ENCODE results near the gene PTPN12.

PTPN12 gene

GRCh38 chr7:77664715-77665114 is 127.6 kb downstream of the PTPN12 start:
- DNase-seq (ENCODE audit: low spot score): no peak

DNA sequence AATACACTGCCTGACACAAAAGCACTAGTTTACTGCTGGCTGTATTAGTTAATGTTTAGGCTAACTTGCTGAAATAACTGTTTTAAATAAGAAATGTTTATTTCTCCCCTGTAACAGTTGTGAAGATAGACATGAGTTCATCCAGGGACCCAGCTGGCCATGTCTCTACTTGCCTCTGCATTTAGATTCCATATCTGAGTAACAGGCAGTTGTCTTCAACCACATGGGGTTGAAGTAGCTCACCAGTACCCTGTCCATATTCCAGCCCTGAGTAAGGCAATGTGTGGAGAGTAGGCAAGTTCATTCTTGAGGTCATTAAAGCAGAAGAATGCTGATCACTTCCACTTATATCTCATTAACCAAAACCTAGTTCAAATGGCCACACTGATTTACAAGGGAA is 128.1 kb downstream of the PTPN12 start:
- DNase-seq (ENCODE audit: low spot score): no peak

DNA sequence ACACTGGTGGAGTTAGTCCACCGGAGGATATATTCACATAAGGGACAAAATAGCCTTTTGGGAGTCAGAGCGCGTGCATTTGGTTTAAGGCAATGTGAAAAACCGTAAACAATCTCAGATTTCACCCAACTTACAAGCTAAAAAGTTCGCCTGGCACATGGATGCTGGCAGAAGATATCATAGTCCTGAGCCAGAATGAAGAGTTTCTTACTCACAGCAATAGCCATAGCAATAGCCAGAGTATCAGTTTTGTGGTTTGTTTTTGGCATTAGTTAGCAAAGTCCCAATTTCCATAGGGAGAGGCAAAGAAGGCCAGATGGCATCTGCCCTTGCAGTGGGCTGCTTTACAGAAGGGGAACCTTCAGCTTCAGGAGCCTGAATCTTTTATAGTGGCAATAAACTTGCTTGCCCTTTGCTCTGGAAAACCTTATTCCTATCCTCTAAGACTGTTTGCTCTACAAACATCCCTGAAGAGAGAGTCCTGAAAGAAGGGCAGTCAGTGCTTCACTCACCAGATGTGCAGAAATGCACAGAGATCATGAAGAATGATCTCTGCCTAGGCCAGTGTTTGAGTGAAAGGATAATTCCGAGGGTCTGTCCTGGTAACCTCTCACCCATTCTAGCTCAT is 130.5 kb downstream of the PTPN12 start:
- no peak for DNase-seq (ENCODE audit: low spot score)

DNA sequence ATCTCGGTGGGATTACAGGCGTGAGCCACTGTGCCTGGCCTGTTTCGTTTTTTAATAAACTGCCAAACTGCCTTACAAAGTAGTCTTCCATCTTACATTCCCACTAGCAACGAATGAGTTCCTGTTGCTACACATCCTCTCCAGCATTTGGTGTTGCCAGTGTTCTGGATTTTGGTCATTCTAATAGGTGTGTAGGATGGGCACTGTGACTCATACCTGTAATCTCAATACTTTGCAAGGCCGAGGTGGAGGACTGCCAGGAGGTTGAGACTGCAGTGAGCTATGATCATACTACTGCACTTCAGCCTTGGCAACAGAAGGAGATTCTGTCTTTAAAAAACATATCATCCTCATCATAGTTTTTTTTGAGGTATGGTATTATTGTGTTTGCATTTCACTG is 137.8 kb downstream of the PTPN12 start:
- no peak for DNase-seq (ENCODE audit: low spot score)

DNA sequence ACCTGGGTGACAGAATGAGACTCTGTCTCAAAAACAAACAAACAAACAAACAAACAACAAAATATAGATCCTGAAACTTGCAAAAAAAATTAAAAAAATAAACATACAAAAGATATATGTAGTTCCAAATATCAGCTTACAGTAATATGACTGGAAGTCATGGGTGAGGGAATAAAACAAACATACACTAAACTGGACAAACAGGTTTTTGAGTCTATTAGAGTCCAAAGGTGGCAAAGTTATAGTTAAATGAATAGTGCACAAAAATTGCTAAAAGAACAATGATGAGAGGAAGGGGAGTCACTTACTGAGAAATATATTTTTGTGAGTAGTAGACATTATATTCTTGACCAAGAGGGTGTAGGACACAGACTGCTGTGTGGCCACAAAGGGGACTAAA is 142.5 kb downstream of the PTPN12 start:
- no peak for DNase-seq (ENCODE audit: low spot score)

GRCh38 chr7:77680266-77680665 is 143.2 kb downstream of the PTPN12 start:
- DNase-seq (ENCODE audit: low spot score): no peak

- DNase-seq (ENCODE audit: low spot score): no peak
Measured at GRCh38 chr7:77684030-77684429, 146.9 kb downstream of the PTPN12 start.

DNA sequence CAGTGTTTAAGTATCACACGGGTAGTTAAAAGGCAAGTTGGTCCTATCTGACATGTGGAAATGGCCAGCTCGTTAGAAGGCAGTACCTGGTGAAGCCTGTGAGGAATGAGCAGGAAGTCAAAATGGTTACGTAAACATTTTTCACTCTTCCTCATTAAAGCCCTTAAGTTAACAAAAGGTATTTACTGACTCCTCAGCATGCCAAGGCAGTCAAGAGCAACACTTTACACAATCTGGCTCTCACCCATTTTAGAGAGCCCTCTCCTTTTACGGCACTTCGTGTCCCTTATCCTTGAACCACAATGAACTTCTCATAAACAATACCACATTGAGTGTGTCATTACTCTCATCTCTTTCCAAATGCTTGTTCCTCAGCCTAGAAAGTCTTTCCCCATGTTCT is 148.1 kb downstream of the PTPN12 start:
- DNase-seq (ENCODE audit: low spot score): no peak

GRCh38 chr7:77687100-77687746 is 150.1 kb downstream of the PTPN12 start:
- DNase-seq (ENCODE audit: low spot score): no peak

DNA sequence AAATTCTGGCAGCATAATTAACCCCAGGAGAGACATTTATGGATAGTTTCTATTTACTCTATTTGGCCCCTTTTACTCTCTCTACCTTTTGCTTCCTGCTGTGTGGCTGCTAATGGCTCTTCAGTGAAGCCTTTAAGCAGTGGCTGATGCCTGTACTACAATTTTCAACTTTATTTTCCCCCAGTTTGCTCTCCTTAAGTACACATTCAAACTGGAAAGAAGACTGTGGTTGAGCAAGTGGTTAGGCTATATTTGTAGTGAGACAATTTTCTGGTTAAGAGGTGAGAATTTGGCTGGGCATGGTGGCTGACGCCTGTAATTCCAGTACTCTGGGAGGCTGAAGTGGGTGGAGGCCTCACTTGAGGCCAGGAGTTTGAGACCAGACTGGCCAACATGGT is 150.7 kb downstream of the PTPN12 start:
- no peak for DNase-seq (ENCODE audit: low spot score)

All from CD4-positive, alpha-beta T cell treated with Interleukin-2 at 100 ng/mL for 4 hours (primary cell).